HepG2 (cell line): Measurements from ENCODE around the gene TLN1. TPM values are rescaled to one million over a fixed set of nuclear protein-coding genes. Genes with fewer than 3 reads are reported as not detected.

Experiments
- ATM ChIP-seq: fragments of 450-650 bp; IDR thresholded peaks from 2 replicates; pipeline ENCODE4 v1.7.1; 2017; ENCODE audit warnings: mild to moderate bottlenecking, borderline replicate concordance
- CREB1 ChIP-seq, 2 experiments: fragments of 450-650 bp in 1 of 2; IDR thresholded peaks; 2 replicates each; pipeline ENCODE4 v1.6.1; 2016 to 2017; ENCODE audit warnings: control low read depth in 1 of 2, mild to moderate bottlenecking in 1 of 2, missing compliant biosample characterization in 1 of 2, missing genetic modification characterization in 1 of 2
- CREM ChIP-seq, 2 experiments: sonication (generic) in 1 of 2; formaldehyde crosslinking in 1 of 2; IDR thresholded peaks; 2 replicates each; pipeline versions ENCODE4 v1.4.0 to v1.6.1; 2016 to 2020; ENCODE audit warnings: antibody characterized with exemption in 1 of 2, mild to moderate bottlenecking in 1 of 2, missing genetic modification reagents in 1 of 2
- GLI4 ChIP-seq: sonication (generic); formaldehyde crosslinking; IDR thresholded peaks from 2 replicates; pipeline ENCODE4 v1.5.1; 2020; ENCODE audit warnings: missing genetic modification reagents, mild to moderate bottlenecking, moderate library complexity, borderline replicate concordance
- IRF2 ChIP-seq: IDR thresholded peaks from 2 replicates; pipeline ENCODE4 v1.6.1; 2018; ENCODE audit warnings: missing genetic modification reagents, missing compliant biosample characterization
- JARID2 ChIP-seq: sonication (generic); formaldehyde crosslinking; IDR thresholded peaks from 2 replicates; pipeline ENCODE4 v1.8.1; 2023; ENCODE audit warnings: missing genetic modification reagents, inconsistent platforms; ENCODE audit not compliant: insufficient replicate concordance
- KMT2B ChIP-seq: IDR thresholded peaks from 2 replicates; pipeline ENCODE4 v1.6.1; 2016; ENCODE audit warnings: missing genetic modification reagents, missing compliant biosample characterization
- RARG ChIP-seq: sonication (generic); formaldehyde crosslinking; IDR thresholded peaks from 2 replicates; pipeline ENCODE4 v1.4.0; 2020; ENCODE audit warnings: low read depth, mild to moderate bottlenecking, missing genetic modification reagents
- ZFP36L1 ChIP-seq: sonication (generic); formaldehyde crosslinking; IDR thresholded peaks from 2 replicates; pipeline ENCODE4 v1.8.0; 2022; ENCODE audit warnings: mild to moderate bottlenecking, missing genetic modification reagents, moderate library complexity
- ZNF337 ChIP-seq: sonication (generic); formaldehyde crosslinking; IDR thresholded peaks from 2 replicates; pipeline ENCODE4 v1.5.1; 2020; ENCODE audit warnings: missing genetic modification reagents, low read depth, mild to moderate bottlenecking, borderline replicate concordance
- ZSCAN31 ChIP-seq: sonication (generic); formaldehyde crosslinking; IDR thresholded peaks from 2 replicates; pipeline ENCODE4 v1.5.0; 2020; ENCODE audit warnings: low read depth, mild to moderate bottlenecking, missing genetic modification reagents
- ZZZ3 ChIP-seq: sonication (generic); formaldehyde crosslinking; IDR thresholded peaks from 2 replicates; pipeline ENCODE4 v1.4.0; 2020; ENCODE audit warnings: missing genetic modification reagents, mild to moderate bottlenecking, borderline replicate concordance
- polyA plus RNA-seq, 8 experiments: library from polyadenylated mRNA; depleted of rRNA in 3 of 8; stranded (reverse) in 7 of 8; unstranded in 1 of 8; fragments of >200 nt; fragmentation: Illumina TruSeq in 4 of 8; extraction: Trizol in 4 of 8; gene quantifications; 2 replicates each; pipeline versions ENCODE4 v1.2.1 to v1.2.3, GENCODE V29; 2011 to 2016; ENCODE audit warnings: low read depth in 4 of 8, missing spikeins in 1 of 8, mixed read lengths in 1 of 8; ENCODE audit not compliant: insufficient read depth in 1 of 8
- total RNA-seq, 5 experiments: library from RNA; depleted of rRNA; stranded (reverse); fragments of >200 nt; fragmentation: Illumina TruSeq; extraction: Trizol; gene quantifications; 2 replicates each; pipeline ENCODE4 v1.2.3, GENCODE V29; 2016; ENCODE audit warnings: low read depth in 1 of 5
- TF ChIP-seq, protein P1 (sequence below): sonication (generic); formaldehyde crosslinking; conservative IDR thresholded peaks from 2 replicates; pipeline ENCODE4 v1.4.0; 2020; ENCODE audit warnings: missing genetic modification reagents
- TF ChIP-seq, protein P2 (sequence below): IDR thresholded peaks from 2 replicates; pipeline ENCODE4 v1.6.1; 2012; ENCODE audit warnings: inconsistent platforms
- TF ChIP-seq, protein P3 (sequence below): sonication (generic); formaldehyde crosslinking; IDR thresholded peaks from 2 replicates; pipeline ENCODE4 v1.8.0; 2022; ENCODE audit warnings: mild to moderate bottlenecking, missing genetic modification reagents, moderate library complexity
- TF ChIP-seq, protein P4 (sequence below): IDR thresholded peaks from 2 replicates; pipeline ENCODE4 v1.6.1; 2016
- TF ChIP-seq, protein P5 (sequence below): fragments of 450-650 bp; IDR thresholded peaks from 2 replicates; pipeline ENCODE4 v1.6.1; 2017
- TF ChIP-seq, protein P6 (sequence below): sonication (generic); formaldehyde crosslinking; IDR thresholded peaks from 2 replicates; pipeline ENCODE4 v1.5.1; 2020; ENCODE audit warnings: mild to moderate bottlenecking, missing genetic modification reagents
- TF ChIP-seq, protein P7 (sequence below): sonication (generic); formaldehyde crosslinking; IDR thresholded peaks from 2 replicates; pipeline ENCODE4 v1.4.0; 2020; ENCODE audit warnings: low read depth, mild to moderate bottlenecking, missing genetic modification reagents

Gene TLN1
- total and polyA plus RNA-seq, 2 of the 13 experiments (the other 11 are each of a cell fraction or from before 2014, with no cell fraction given) = 35.2 to 51.8 TPM

DNA sequence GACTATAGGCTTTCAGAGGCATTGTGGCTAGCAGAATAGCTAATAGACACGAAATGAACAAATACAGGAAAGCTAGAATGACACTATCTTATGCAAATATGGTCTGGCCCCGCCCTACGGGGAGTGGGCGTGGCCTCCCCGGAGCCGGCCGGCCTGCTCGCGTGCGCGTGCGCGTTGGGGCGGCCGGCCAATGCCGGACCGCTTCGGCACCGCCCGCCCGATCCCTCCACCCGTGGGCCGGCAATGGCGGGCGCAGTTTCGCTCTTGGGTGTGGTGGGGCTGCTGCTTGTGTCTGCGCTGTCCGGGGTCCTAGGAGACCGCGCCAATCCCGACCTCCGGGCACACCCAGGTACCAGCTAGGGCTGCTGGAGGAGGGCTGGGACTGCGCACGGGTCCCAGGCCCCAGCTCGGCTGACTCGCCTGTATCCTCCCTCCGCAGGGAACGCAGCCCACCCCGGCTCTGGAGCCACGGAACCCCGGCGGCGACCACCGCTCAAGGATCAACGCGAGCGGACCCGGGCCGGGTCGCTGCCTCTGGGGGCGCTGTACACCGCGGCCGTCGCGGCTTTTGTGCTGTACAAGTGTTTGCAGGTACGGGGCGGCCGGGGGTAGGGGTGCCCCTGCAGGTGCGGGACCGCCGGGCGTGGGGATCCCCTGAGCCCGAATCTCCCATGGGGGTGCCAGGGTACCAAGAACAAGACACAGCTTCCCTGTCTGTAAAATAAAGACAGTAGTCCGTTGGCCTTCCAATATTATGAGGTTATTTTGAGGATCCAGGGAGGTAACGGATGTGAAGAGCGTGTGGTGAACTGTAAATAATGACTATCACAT, 73.6 kb downstream of the TLN1 start, which contains the start of gene CCDC107 (continued):
- TF ChIP-seq, protein P1, sequence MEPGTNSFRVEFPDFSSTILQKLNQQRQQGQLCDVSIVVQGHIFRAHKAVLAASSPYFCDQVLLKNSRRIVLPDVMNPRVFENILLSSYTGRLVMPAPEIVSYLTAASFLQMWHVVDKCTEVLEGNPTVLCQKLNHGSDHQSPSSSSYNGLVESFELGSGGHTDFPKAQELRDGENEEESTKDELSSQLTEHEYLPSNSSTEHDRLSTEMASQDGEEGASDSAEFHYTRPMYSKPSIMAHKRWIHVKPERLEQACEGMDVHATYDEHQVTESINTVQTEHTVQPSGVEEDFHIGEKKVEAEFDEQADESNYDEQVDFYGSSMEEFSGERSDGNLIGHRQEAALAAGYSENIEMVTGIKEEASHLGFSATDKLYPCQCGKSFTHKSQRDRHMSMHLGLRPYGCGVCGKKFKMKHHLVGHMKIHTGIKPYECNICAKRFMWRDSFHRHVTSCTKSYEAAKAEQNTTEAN (CRISPR knock-in tag) = no peak
- TF ChIP-seq, protein P2, sequence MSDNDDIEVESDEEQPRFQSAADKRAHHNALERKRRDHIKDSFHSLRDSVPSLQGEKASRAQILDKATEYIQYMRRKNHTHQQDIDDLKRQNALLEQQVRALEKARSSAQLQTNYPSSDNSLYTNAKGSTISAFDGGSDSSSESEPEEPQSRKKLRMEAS = no peak
- TF ChIP-seq, protein P3, sequence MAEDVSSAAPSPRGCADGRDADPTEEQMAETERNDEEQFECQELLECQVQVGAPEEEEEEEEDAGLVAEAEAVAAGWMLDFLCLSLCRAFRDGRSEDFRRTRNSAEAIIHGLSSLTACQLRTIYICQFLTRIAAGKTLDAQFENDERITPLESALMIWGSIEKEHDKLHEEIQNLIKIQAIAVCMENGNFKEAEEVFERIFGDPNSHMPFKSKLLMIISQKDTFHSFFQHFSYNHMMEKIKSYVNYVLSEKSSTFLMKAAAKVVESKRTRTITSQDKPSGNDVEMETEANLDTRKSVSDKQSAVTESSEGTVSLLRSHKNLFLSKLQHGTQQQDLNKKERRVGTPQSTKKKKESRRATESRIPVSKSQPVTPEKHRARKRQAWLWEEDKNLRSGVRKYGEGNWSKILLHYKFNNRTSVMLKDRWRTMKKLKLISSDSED = no peak
- TF ChIP-seq GLI4 (CRISPR knock-in tag) (no peak; the same call in 1 of the 2 replicates), RARG (CRISPR knock-in tag) (no peak; the same call in 1 of the 2 replicates), KMT2B (CRISPR knock-in tag) (no peak; the same call in none of the 2 replicates), ZZZ3 (CRISPR knock-in tag) (0 out of 2 replicates have a peak, but pooled peaks have one; percentile 10), JARID2 (CRISPR knock-in tag) (no peak), ZSCAN31 (no peak; the same call in 1 of the 2 replicates), CREB1 (IDR thresholded peaks at IDR 0.05) (no peak), CREB1 (CRISPR knock-in tag; IDR thresholded peaks at IDR 0.05) (no peak), ZFP36L1 (CRISPR knock-in tag) (0 out of 2 replicates have a peak, but pooled peaks have one; percentile 53), IRF2 (CRISPR knock-in tag) (0 out of 2 replicates have a peak, but pooled peaks have one; percentile 17), CREM (IDR thresholded peaks at IDR 0.05) (no peak), CREM (CRISPR knock-in tag; IDR thresholded peaks at IDR 0.05) (no peak), ATM (no peak), ZNF337 (CRISPR knock-in tag) (no peak; the same call in 1 of the 2 replicates)
- TF ChIP-seq, protein P4, sequence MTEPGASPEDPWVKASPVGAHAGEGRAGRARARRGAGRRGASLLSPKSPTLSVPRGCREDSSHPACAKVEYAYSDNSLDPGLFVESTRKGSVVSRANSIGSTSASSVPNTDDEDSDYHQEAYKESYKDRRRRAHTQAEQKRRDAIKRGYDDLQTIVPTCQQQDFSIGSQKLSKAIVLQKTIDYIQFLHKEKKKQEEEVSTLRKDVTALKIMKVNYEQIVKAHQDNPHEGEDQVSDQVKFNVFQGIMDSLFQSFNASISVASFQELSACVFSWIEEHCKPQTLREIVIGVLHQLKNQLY (CRISPR knock-in tag) = no peak; the same call in 1 of the 2 replicates
- TF ChIP-seq, protein P5, sequence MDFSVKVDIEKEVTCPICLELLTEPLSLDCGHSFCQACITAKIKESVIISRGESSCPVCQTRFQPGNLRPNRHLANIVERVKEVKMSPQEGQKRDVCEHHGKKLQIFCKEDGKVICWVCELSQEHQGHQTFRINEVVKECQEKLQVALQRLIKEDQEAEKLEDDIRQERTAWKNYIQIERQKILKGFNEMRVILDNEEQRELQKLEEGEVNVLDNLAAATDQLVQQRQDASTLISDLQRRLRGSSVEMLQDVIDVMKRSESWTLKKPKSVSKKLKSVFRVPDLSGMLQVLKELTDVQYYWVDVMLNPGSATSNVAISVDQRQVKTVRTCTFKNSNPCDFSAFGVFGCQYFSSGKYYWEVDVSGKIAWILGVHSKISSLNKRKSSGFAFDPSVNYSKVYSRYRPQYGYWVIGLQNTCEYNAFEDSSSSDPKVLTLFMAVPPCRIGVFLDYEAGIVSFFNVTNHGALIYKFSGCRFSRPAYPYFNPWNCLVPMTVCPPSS = no peak
- TF ChIP-seq, protein P6, sequence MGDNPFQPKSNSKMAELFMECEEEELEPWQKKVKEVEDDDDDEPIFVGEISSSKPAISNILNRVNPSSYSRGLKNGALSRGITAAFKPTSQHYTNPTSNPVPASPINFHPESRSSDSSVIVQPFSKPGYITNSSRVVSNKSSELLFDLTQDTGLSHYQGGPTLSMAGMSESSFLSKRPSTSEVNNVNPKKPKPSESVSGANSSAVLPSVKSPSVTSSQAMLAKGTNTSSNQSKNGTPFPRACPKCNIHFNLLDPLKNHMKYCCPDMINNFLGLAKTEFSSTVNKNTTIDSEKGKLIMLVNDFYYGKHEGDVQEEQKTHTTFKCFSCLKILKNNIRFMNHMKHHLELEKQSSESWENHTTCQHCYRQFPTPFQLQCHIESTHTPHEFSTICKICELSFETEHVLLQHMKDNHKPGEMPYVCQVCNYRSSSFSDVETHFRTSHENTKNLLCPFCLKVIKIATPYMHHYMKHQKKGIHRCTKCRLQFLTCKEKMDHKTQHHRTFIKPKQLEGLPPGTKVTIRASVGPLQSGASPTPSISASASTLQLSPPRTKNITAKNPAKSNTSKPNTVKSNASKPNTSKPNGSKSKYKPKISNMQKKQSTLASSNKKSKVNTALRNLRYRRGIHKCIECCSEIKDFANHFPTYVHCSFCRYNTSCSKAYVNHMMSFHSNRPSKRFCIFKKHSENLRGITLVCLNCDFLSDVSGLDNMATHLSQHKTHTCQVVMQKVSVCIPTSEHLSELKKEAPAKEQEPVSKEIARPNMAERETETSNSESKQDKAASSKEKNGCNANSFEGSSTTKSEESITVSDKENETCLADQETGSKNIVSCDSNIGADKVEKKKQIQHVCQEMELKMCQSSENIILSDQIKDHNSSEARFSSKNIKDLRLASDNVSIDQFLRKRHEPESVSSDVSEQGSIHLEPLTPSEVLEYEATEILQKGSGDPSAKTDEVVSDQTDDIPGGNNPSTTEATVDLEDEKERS (CRISPR knock-in tag) = no peak; the same call in 1 of the 2 replicates
- TF ChIP-seq, protein P7, sequence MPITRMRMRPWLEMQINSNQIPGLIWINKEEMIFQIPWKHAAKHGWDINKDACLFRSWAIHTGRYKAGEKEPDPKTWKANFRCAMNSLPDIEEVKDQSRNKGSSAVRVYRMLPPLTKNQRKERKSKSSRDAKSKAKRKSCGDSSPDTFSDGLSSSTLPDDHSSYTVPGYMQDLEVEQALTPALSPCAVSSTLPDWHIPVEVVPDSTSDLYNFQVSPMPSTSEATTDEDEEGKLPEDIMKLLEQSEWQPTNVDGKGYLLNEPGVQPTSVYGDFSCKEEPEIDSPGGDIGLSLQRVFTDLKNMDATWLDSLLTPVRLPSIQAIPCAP (CRISPR knock-in tag) = no peak
